Erythroblast (primary cell): ENCODE measurements around the gene CAMKMT.

Experiments used
- DNase-seq, 2 experiments: peaks; one replicate each; lab custom pipeline; 2025; lab: John Stamatoyannopoulos, UW
- GATA1 ChIP-seq: IDR thresholded peaks from 2 replicates; pipeline ENCODE4 v1.6.1; 2011; ENCODE audit warnings: low read depth, mild to moderate bottlenecking, control low read depth, low read length, moderate library complexity
- POLR2A ChIP-seq: IDR thresholded peaks from 2 replicates; pipeline ENCODE4 v1.6.1; 2011; ENCODE audit warnings: mild to moderate bottlenecking, low read length

Gene CAMKMT

GRCh38 chr2:44731505-44731904 is 369.8 kb downstream of the CAMKMT start:
- DNase-seq, result no peak
- no peak for TF ChIP-seq GATA1
- TF ChIP-seq POLR2A, result no peak

GRCh38 chr2:44736270-44736942 is 374.7 kb downstream of the CAMKMT start:
- no peak for TF ChIP-seq POLR2A
- TF ChIP-seq GATA1, result no peak
- DNase-seq, result no peak

DNA sequence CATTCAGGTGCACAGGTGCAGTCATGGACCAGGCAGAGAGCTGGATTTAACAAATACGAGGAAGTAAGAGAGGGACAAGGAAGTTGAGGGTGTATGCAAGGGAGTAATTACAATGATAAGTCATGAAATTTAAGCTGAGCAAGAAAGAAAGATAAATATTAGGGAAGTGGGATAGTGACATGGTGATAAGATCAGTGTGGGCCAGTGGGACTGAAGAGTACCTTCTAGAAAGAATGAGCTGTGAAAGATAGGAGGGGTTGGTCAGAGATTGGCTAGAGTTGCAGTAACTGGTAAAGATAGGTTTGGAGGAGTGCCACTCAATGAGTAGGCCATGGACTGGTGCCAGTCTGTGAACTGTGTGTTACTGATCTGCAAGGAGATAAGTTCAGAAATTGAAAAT is 378.9 kb downstream of the CAMKMT start:
- DNase-seq, result peak; percentile 27 to 50
- TF ChIP-seq GATA1 (no peak), POLR2A (no peak)

- DNase-seq, result no peak
- TF ChIP-seq GATA1, result no peak
- TF ChIP-seq POLR2A, result no peak
These were observed 379.8 kb downstream of the CAMKMT start for GRCh38 chr2:44741507-44741906.

GRCh38 chr2:44742057-44742456 is 380.3 kb downstream of the CAMKMT start:
- DNase-seq, result no peak
- TF ChIP-seq POLR2A (no peak), GATA1 (no peak)

DNA sequence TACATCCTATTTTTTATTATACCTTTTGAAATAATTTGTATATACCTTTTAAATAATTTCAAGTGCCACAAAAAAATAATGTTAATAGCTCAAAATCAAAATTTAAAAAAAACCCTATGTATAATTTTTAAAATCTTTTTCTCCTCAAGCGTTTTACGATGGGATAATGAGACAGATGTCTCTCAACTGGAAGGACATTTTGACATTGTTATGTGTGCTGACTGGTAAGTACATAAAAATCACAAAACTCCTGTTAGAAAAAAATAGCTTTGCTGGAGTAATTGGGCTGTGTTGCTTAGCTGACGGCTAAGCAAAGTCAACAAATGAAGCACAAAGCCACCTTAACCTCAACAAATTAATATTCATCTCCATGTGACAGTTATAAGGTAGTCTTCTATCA is 381.7 kb downstream of the CAMKMT start:
- no peak for TF ChIP-seq GATA1
- no peak for TF ChIP-seq POLR2A
- DNase-seq, result no peak

DNA sequence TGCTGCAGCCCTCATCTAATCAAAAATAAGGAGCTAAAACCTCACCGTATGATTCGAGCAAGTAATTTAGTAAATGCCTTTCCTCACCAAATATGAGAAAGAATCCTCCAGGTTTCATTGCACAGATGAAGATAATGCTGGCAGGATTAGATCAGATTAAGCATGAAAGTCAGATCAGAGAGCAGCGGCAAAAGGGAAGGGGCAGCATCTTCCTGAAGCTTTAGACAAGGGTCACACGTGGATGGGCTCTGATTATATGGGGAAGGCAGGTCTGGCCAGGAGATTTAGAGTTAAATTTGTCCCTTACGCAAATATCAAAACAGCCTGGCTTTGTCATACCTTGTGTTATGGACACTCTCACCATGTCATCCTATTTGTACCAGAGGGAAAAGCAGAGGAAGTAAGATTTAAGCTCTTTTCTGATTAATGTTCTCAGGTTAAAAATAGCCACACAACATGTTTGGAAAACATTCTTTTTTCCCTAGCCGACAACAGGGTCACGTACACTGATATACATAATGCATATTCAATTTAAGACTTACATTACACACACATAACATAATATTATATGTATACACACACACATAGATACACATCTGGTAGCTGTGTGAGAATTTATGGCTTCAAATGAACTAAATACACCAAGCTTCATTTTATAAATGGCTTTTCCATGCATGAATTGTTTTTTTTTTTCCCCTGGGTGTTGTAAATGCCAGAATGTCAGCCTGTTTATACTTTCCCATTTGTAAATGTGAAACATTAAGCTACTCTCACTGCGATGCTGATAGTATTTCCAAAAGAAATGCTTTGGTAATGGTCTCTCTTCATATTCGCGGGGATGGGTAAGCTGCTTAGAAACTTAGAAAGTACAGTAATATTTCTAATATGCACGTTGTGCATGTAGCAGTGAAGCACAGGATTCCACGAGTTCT is 383.5 kb downstream of the CAMKMT start:
- DNase-seq, result no peak
- TF ChIP-seq POLR2A, result no peak
- no peak for TF ChIP-seq GATA1

DNA sequence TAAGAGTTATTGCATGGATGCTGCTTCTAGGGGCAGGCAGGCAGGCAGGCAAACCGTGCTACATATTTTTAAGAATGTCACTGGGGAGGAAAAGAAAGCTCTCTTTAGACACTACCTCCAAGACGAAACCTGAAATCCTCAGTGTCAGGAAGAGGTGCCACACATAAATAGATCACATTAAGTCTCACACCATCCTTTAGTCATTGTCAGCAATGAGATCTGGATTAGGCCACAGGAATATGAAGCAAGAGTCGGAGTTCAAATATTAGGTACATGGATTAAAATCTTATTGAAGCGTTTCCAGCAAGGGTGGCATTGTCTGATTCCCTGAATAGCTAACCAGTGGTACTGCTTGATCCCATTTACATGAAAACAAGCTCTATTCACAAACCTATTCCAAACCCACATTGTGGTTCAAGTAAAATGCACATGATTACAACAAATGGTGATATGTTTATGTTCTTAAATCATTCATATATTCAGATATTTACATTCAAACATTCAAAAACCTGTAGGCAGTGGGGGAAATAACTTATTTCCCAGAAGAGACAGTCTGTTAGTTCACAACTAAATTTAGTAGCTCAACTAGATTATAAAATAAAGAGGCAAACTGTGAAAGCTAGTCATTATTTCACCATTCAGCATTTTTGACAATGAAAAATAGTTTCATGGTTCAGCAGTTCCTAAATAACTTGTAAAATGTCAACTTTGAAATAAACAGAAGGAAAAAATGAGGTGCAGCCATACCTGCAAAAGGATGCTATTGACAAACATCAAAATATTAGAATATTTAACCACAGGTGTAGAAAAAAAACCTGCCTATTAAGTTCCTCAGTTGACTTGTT is 384.4 kb downstream of the CAMKMT start:
- no peak for DNase-seq
- TF ChIP-seq POLR2A (no peak), GATA1 (no peak)

GRCh38 chr2:44746856-44747615 is 385.3 kb downstream of the CAMKMT start:
- TF ChIP-seq POLR2A, result no peak
- TF ChIP-seq GATA1, result no peak
- no peak for DNase-seq

DNA sequence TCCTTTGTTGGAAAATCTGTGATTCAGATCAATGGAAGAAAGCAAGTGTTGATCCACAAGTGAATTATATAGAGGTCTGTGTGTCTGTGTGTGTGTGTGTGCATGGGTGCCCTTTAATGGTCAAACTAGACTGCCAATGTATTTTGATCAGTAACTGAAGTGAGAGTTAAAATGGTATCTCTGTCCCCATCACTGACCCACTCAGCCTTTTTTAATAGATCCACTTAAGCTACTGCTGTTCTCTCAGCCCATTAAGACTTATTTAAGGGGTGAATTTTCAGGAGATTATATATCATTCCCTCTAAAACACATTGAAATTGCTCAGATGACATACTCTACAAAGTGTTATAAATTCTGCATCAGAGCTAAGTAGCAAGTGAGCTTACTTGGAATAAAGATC is 386.0 kb downstream of the CAMKMT start:
- no peak for DNase-seq
- TF ChIP-seq POLR2A, result no peak
- TF ChIP-seq GATA1, result no peak

- peak; percentile 31 to 49 for DNase-seq
- TF ChIP-seq GATA1, result no peak
- no peak for TF ChIP-seq POLR2A
These were observed 390.2 kb downstream of the CAMKMT start for GRCh38 chr2:44751754-44752479.

GRCh38 chr2:44752761-44753160 is 391.0 kb downstream of the CAMKMT start:
- TF ChIP-seq GATA1 (no peak), POLR2A (no peak)
- DNase-seq, result peak; percentile 44 to 83
